WERI-Rb-1 (cell line): ENCODE data around the gene SEMA4D.

Experiments
- DNase-seq: peaks from one replicate; pipeline ENCODE4 v3.0.0-alpha.2; 2020
- H3K27ac ChIP-seq: fragments of 250-450 bp; sonication (Bioruptor Pico); 2 replicates; pipeline ENCODE4 v1.5.1; 2020; ENCODE audit warnings: mild to moderate bottlenecking, moderate library complexity
- H3K27me3 ChIP-seq: fragments of 250-450 bp; sonication (Bioruptor Pico); 2 replicates; pipeline ENCODE4 v1.5.1; 2021; ENCODE audit warnings: mild to moderate bottlenecking, low read depth, moderate library complexity; ENCODE audit not compliant: insufficient read depth, severe bottlenecking
- H3K36me3 ChIP-seq: fragments of 250-450 bp; sonication (Bioruptor Pico); 2 replicates; pipeline ENCODE4 v1.5.1; 2020; ENCODE audit warnings: mild to moderate bottlenecking, moderate library complexity
- H3K4me3 ChIP-seq: 2 replicates; pipeline ENCODE4 v1.5.1; 2011; ENCODE audit warnings: low read depth, mild to moderate bottlenecking, control low read depth, low read length
- H3K9me3 ChIP-seq: fragments of 250-450 bp; sonication (Bioruptor Pico); 2 replicates; pipeline ENCODE4 v1.5.1; 2021; ENCODE audit warnings: mild to moderate bottlenecking, moderate library complexity; ENCODE audit not compliant: severe bottlenecking
- TF ChIP-seq, protein P1 (sequence below): IDR thresholded peaks from 2 replicates; pipeline ENCODE4 v1.5.1; 2011; ENCODE audit warnings: low read depth, mild to moderate bottlenecking, control low read depth, inconsistent platforms, low read length

SEMA4D gene

DNA sequence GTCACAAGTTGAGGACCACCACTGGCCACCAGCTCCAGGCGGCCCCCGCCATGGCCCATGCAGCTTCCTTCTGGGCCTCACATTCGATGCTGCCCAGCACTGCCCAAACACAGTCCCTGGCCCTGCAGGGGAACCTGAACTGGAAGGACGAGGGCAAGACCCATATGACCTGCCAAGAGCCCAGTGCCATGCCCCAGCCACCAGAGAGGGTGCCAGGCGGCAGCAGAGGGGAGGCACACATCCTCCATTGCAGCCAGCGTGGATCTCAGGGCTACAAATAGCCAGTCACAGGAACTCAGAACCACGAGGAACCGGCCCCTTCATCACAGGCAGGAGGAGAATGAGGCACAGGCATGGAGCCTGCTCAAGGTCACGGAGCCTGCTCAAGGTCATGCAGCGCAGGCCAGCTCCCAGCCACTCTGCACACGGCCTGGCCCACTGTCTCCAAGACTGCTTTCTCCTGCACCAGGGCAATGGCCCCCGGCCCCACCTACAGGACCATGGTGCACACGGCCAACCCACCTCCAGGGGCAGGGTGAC, 69.6 kb downstream of the SEMA4D start:
- no peaks in the 10 kb centered on the region for H3K36me3 ChIP-seq
- TF ChIP-seq, protein P1, sequence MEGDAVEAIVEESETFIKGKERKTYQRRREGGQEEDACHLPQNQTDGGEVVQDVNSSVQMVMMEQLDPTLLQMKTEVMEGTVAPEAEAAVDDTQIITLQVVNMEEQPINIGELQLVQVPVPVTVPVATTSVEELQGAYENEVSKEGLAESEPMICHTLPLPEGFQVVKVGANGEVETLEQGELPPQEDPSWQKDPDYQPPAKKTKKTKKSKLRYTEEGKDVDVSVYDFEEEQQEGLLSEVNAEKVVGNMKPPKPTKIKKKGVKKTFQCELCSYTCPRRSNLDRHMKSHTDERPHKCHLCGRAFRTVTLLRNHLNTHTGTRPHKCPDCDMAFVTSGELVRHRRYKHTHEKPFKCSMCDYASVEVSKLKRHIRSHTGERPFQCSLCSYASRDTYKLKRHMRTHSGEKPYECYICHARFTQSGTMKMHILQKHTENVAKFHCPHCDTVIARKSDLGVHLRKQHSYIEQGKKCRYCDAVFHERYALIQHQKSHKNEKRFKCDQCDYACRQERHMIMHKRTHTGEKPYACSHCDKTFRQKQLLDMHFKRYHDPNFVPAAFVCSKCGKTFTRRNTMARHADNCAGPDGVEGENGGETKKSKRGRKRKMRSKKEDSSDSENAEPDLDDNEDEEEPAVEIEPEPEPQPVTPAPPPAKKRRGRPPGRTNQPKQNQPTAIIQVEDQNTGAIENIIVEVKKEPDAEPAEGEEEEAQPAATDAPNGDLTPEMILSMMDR: no peak

DNA sequence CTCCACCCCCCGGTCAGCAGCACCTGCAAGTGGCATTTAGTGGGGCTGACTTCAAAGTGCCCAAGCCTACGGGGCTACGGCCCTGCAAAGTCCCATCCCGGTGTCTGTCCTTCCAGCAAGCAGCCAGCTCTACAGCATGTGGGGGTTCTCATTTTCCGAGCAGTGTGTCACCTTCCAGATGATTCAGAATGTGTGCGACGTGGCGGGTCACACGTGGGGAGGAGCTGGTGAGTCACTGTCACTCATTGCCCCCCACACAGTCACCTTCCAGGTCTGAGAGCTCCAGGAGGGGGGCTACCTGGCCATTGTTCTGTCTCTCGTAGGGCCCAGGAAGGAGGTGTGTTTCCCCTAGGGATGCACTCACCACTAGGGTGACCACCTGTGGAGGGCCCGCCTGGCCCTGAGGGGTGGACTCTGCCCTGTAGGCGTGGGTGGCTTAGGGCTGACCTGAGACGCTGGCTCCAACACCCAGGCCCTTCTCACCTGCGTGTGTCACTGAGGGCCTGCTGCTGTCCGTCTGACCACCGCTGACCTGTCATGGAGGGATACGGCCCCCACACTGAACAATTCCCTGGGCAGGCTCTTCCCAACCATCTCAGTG, 70.2 kb downstream of the SEMA4D start:
- H3K4me3 ChIP-seq: no peak overlapping the region
- H3K27me3 ChIP-seq: no peaks in the 10 kb centered on the region
- DNase-seq: no peak
- TF ChIP-seq, protein P1: no peak
- no peaks in the 10 kb centered on the region for H3K36me3 ChIP-seq
- no peak overlapping the region for H3K27ac ChIP-seq
- peaks cover 2% of the 10 kb centered on the region for H3K9me3 ChIP-seq

More for the DNA sequence above, 69.6 kb downstream of the SEMA4D start:
- Histone ChIP-seq H3K9me3 (peaks cover 2% of the 10 kb centered on the region), H3K27ac (no peak overlapping the region), H3K4me3 (no peak overlapping the region), H3K27me3 (no peaks in the 10 kb centered on the region)
- no peak for DNase-seq

DNA sequence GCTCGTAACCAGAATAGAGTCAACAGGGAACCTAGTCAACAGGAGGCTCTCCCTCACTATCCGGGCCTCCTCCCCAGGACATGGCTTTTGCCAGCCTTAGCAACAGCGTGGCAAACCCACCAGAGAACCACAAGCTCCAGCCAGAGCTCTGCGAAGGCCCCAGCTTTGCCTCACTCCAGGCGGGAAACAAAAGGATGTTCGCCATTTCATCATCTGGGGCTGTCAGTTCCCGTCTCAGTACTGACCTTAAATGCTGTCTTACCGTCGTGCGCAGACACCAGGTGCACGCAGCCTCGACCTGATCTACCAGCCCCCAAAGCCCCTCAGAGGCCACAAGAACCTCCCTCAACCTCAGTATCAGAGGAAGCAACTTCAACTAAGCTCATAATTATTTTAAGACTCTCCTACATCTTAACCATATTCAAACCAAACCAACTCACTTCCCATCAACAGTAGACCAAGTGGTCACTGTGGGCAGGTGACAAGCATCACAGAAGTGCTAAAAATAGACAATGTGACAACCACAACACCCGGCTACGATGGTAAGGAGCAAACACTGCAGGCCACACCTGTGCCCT, 71.4 kb downstream of the SEMA4D start:
- H3K27ac ChIP-seq: no peak overlapping the region
- H3K9me3 ChIP-seq: peaks cover 2% of the 10 kb centered on the region
- TF ChIP-seq, protein P1: no peak
- H3K4me3 ChIP-seq: no peak overlapping the region
- no peak for DNase-seq
- H3K27me3 ChIP-seq: no peaks in the 10 kb centered on the region
- H3K36me3 ChIP-seq: no peaks in the 10 kb centered on the region

DNA sequence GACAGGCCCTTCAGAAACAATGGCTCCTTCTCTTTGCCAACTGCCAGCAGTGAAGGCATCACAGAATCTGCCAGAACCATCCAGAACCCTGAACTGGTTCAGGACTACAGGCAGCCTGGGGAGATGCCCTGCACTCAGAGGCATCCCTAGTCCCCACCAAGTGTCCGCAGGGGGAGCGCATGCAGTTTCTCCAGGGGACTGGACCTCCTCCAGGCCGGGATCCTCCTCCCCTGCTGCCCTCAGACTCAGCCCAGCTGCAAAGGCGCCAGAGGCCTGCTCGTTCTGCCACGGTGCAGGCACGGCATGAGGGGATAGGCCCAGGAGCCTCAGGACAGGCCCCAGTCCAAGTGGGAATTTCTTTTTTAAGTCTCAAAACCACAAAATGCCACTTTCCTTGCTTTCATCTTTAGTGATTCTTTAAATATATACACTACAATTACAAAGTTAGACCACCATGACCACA, 72.0 kb downstream of the SEMA4D start:
- H3K4me3 ChIP-seq: no peak overlapping the region
- H3K9me3 ChIP-seq: peaks cover 2% of the 10 kb centered on the region
- H3K27ac ChIP-seq: no peak overlapping the region
- TF ChIP-seq, protein P1: no peak
- no peak for DNase-seq
- H3K27me3 ChIP-seq: no peaks in the 10 kb centered on the region
- no peaks in the 10 kb centered on the region for H3K36me3 ChIP-seq

DNA sequence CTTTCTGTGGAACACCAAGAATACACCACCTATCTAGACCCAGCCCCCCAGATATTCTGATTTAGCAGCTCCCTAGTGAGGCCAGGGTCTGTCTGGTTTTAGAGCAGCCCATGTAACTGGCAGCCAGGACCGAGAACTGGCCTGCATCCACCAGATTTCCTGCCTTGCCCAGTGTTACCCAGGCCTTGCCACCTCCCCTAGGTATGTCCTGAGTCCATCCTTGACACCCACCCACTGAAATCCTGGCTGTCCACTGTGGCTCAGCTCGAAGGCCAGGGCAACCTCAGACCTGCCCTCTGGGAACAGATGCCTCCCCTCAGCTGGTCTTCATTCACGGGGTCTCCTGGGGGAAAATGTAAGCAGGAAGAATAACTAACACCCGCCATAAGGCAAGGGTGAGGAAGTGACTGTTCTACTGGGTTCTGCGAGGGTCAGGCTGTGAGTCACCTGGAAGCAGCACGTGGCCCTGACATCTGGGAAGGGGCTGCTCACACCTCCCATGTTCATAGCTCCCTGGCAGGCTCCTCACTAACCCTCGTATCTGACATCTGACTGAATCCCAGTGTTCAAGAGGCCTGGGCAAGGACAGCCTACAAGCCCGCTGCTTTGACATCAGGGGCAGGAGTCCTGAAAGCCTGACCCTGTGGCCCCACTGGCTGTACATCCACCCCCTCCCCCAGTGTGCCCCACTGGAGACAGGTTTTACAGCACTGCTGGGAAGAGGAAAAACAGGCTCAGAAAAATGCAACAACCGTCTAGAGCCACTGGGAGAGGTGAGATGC, 72.7 kb downstream of the SEMA4D start:
- peaks cover 2% of the 10 kb centered on the region for H3K9me3 ChIP-seq
- no peak for DNase-seq
- H3K4me3 ChIP-seq: no peak overlapping the region
- H3K27me3 ChIP-seq: no peaks in the 10 kb centered on the region
- H3K27ac ChIP-seq: no peak overlapping the region
- TF ChIP-seq, protein P1: no peak
- H3K36me3 ChIP-seq: no peaks in the 10 kb centered on the region
